K562 (cell line): ENCODE measurements around the gene ANKRD1.

Source experiments
- ELF1 ChIP-seq: fragments of 200-800 bp; sonication (Bioruptor generic); IDR thresholded peaks from 2 replicates; pipeline ENCODE4 v1.6.1; 2016; ENCODE audit warnings: missing genetic modification characterization, missing compliant biosample characterization
- EP300 ChIP-seq: IDR thresholded peaks from 2 replicates; pipeline ENCODE4 v1.6.1; 2012; ENCODE audit warnings: low read length, improper control_type of control experiment
- HDAC2 ChIP-seq: fragments of 450-650 bp; IDR thresholded peaks from 2 replicates; pipeline ENCODE4 v1.6.1; 2016; ENCODE audit warnings: mild to moderate bottlenecking
- HDAC8 ChIP-seq: fragments of 450-650 bp; IDR thresholded peaks from 2 replicates; pipeline ENCODE4 v1.6.1; 2016; ENCODE audit warnings: mild to moderate bottlenecking, missing genetic modification characterization, moderate library complexity, missing compliant biosample characterization
- PRPF4 ChIP-seq: fragments of 200-400 bp; formaldehyde crosslinking; IDR thresholded peaks from one replicate; pipeline ENCODE4 v1.6.1; 2017; ENCODE audit warnings: low read length, low read depth, mild to moderate bottlenecking; ENCODE audit not compliant: insufficient read depth, poor library complexity, severe bottlenecking
- RFX5 ChIP-seq: IDR thresholded peaks from 2 replicates; pipeline ENCODE4 v1.6.1; 2011; ENCODE audit warnings: low read depth, mild to moderate bottlenecking, improper control_type of control experiment, low read length
- SAFB2 ChIP-seq: fragments of 200-400 bp; formaldehyde crosslinking; IDR thresholded peaks from 2 replicates; pipeline ENCODE4 v1.6.1; 2018; ENCODE audit warnings: borderline replicate concordance, low read length, low read depth, moderate library complexity; ENCODE audit not compliant: severe bottlenecking
- SMC3 ChIP-seq: conservative IDR thresholded peaks from 2 replicates; pipeline ENCODE4 v1.6.1; 2011; ENCODE audit warnings: low read depth, low read length, improper control_type of control experiment; ENCODE audit not compliant: insufficient read depth
- TF ChIP-seq, protein P1 (sequence below), 2 experiments: fragments of 450-650 bp in 1 of 2; sonication (generic) in 1 of 2; formaldehyde crosslinking in 1 of 2; IDR thresholded peaks; 2 replicates each; pipeline versions ENCODE4 v1.7.1 to v1.9.0; 2016 to 2022; ENCODE audit warnings: inconsistent platforms in 1 of 2, mild to moderate bottlenecking in 1 of 2, missing genetic modification reagents in 1 of 2
- TF ChIP-seq, protein P2 (sequence below): sonication (generic); formaldehyde crosslinking; IDR thresholded peaks from 2 replicates; pipeline ENCODE4 v1.8.1; 2022; ENCODE audit warnings: missing genetic modification reagents
- TF ChIP-seq, protein P3 (sequence below): sonication (generic); formaldehyde crosslinking; IDR thresholded peaks from 2 replicates; pipeline ENCODE4 v1.8.0; 2022; ENCODE audit warnings: mild to moderate bottlenecking, missing genetic modification reagents
- TF ChIP-seq, protein P4 (sequence below): fragments of 450-650 bp; IDR thresholded peaks from 2 replicates; pipeline ENCODE4 v1.7.1; 2018; ENCODE audit warnings: mild to moderate bottlenecking, low read depth; ENCODE audit not compliant: partially characterized antibody
- TF ChIP-seq, protein P5 (sequence below), 3 experiments: IDR thresholded peaks in 2 of 3; conservative IDR thresholded peaks in 1 of 3; 2 replicates each; pipeline ENCODE4 v1.5.1; 2011 to 2012; ENCODE audit warnings: low read length in 3 of 3, mild to moderate bottlenecking in 3 of 3, control low read depth in 2 of 3, improper control_type of control experiment in 1 of 3, inconsistent platforms in 1 of 3, low read depth in 1 of 3, mixed read lengths in 1 of 3, moderate library complexity in 1 of 3; ENCODE audit not compliant: insufficient read depth in 2 of 3
- TF ChIP-seq, protein P6 (sequence below), 2 experiments: fragments of 450-650 bp; conservative IDR thresholded peaks; 2 replicates each; pipeline ENCODE4 v1.6.1; 2017; ENCODE audit warnings: mild to moderate bottlenecking in 2 of 2, moderate library complexity in 2 of 2

DNA sequence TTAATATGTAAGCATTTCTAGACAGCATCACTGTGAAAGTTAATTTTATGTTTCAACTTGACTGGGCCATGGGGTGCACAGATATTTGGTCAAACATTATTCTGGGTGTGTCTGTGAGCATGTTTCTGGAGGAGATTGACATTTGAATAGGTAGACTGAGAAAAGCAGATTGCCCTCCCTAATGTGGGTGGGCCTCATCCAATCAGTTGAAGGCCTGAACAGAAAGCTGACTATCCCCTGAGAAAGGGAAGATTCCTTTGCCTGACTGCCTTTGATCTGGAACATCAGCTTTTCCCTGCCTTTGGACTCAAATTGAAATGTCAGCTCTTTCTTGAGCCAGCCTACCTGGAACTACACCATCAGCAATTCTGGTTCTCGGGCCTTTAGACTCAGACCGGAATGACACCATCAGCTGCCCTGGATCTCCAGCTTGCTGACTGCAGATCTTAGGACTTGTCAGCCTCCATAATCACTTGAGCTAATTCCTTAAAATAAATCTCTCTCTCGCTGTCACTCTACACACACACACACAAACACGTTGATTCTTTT is 54.8 kb downstream of the ANKRD1 start:
- TF ChIP-seq, protein P1, sequence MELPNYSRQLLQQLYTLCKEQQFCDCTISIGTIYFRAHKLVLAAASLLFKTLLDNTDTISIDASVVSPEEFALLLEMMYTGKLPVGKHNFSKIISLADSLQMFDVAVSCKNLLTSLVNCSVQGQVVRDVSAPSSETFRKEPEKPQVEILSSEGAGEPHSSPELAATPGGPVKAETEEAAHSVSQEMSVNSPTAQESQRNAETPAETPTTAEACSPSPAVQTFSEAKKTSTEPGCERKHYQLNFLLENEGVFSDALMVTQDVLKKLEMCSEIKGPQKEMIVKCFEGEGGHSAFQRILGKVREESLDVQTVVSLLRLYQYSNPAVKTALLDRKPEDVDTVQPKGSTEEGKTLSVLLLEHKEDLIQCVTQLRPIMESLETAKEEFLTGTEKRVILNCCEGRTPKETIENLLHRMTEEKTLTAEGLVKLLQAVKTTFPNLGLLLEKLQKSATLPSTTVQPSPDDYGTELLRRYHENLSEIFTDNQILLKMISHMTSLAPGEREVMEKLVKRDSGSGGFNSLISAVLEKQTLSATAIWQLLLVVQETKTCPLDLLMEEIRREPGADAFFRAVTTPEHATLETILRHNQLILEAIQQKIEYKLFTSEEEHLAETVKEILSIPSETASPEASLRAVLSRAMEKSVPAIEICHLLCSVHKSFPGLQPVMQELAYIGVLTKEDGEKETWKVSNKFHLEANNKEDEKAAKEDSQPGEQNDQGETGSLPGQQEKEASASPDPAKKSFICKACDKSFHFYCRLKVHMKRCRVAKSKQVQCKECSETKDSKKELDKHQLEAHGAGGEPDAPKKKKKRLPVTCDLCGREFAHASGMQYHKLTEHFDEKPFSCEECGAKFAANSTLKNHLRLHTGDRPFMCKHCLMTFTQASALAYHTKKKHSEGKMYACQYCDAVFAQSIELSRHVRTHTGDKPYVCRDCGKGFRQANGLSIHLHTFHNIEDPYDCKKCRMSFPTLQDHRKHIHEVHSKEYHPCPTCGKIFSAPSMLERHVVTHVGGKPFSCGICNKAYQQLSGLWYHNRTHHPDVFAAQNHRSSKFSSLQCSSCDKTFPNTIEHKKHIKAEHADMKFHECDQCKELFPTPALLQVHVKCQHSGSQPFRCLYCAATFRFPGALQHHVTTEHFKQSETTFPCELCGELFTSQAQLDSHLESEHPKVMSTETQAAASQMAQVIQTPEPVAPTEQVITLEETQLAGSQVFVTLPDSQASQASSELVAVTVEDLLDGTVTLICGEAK (IDR thresholded peaks at IDR 0.05) = no peak
- TF ChIP-seq, protein P1 (CRISPR knock-in tag; IDR thresholded peaks at IDR 0.05) = no peak
- TF ChIP-seq ELF1 = no peak
- TF ChIP-seq, protein P2, sequence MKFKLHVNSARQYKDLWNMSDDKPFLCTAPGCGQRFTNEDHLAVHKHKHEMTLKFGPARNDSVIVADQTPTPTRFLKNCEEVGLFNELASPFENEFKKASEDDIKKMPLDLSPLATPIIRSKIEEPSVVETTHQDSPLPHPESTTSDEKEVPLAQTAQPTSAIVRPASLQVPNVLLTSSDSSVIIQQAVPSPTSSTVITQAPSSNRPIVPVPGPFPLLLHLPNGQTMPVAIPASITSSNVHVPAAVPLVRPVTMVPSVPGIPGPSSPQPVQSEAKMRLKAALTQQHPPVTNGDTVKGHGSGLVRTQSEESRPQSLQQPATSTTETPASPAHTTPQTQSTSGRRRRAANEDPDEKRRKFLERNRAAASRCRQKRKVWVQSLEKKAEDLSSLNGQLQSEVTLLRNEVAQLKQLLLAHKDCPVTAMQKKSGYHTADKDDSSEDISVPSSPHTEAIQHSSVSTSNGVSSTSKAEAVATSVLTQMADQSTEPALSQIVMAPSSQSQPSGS (CRISPR knock-in tag) = no peak
- TF ChIP-seq, protein P3, sequence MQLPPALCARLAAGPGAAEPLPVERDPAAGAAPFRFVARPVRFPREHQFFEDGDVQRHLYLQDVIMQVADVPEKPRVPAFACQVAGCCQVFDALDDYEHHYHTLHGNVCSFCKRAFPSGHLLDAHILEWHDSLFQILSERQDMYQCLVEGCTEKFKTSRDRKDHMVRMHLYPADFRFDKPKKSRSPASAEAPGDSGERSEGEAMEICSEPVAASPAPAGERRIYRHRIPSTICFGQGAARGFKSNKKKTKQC = no peak
- no peak for TF ChIP-seq SAFB2
- TF ChIP-seq, protein P4, sequence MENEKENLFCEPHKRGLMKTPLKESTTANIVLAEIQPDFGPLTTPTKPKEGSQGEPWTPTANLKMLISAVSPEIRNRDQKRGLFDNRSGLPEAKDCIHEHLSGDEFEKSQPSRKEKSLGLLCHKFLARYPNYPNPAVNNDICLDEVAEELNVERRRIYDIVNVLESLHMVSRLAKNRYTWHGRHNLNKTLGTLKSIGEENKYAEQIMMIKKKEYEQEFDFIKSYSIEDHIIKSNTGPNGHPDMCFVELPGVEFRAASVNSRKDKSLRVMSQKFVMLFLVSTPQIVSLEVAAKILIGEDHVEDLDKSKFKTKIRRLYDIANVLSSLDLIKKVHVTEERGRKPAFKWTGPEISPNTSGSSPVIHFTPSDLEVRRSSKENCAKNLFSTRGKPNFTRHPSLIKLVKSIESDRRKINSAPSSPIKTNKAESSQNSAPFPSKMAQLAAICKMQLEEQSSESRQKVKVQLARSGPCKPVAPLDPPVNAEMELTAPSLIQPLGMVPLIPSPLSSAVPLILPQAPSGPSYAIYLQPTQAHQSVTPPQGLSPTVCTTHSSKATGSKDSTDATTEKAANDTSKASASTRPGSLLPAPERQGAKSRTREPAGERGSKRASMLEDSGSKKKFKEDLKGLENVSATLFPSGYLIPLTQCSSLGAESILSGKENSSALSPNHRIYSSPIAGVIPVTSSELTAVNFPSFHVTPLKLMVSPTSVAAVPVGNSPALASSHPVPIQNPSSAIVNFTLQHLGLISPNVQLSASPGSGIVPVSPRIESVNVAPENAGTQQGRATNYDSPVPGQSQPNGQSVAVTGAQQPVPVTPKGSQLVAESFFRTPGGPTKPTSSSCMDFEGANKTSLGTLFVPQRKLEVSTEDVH = no peak
- no peak for TF ChIP-seq HDAC2
- TF ChIP-seq HDAC8 (tag) = no peak
- no peak for TF ChIP-seq RFX5
- TF ChIP-seq, protein P5, sequence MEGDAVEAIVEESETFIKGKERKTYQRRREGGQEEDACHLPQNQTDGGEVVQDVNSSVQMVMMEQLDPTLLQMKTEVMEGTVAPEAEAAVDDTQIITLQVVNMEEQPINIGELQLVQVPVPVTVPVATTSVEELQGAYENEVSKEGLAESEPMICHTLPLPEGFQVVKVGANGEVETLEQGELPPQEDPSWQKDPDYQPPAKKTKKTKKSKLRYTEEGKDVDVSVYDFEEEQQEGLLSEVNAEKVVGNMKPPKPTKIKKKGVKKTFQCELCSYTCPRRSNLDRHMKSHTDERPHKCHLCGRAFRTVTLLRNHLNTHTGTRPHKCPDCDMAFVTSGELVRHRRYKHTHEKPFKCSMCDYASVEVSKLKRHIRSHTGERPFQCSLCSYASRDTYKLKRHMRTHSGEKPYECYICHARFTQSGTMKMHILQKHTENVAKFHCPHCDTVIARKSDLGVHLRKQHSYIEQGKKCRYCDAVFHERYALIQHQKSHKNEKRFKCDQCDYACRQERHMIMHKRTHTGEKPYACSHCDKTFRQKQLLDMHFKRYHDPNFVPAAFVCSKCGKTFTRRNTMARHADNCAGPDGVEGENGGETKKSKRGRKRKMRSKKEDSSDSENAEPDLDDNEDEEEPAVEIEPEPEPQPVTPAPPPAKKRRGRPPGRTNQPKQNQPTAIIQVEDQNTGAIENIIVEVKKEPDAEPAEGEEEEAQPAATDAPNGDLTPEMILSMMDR (IDR thresholded peaks at IDR 0.05 in 2 of 3, conservative IDR thresholded peaks at IDR 0.05 in 1 of 3; ENCODE audit: insufficient read depth in 2 of 3, low read depth in 1 of 3, low read length in 3 of 3) = no peak
- TF ChIP-seq SMC3 = no peak
- TF ChIP-seq, protein P6, sequence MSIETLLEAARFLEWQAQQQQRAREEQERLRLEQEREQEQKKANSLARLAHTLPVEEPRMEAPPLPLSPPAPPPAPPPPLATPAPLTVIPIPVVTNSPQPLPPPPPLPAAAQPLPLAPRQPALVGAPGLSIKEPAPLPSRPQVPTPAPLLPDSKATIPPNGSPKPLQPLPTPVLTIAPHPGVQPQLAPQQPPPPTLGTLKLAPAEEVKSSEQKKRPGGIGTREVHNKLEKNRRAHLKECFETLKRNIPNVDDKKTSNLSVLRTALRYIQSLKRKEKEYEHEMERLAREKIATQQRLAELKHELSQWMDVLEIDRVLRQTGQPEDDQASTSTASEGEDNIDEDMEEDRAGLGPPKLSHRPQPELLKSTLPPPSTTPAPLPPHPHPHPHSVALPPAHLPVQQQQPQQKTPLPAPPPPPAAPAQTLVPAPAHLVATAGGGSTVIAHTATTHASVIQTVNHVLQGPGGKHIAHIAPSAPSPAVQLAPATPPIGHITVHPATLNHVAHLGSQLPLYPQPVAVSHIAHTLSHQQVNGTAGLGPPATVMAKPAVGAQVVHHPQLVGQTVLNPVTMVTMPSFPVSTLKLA (conservative IDR thresholded peaks at IDR 0.05) = no peak
- no peak for TF ChIP-seq EP300
- TF ChIP-seq PRPF4 = no peak
